Inferior parietal cortex (tissue), 1 donor: Measurements from ENCODE around the gene ARHGEF6.
"Not testable (repeated sequence)": the region's sequence is repeated elsewhere in the genome, so short reads cannot be mapped to it uniquely, and the experiment has no call there.

Experiments used
- DNase-seq: peaks from one replicate; pipeline ENCODE4 v3.0.0-alpha.2; 2016; ENCODE audit errors: extremely low spot score

ARHGEF6 gene

DNA sequence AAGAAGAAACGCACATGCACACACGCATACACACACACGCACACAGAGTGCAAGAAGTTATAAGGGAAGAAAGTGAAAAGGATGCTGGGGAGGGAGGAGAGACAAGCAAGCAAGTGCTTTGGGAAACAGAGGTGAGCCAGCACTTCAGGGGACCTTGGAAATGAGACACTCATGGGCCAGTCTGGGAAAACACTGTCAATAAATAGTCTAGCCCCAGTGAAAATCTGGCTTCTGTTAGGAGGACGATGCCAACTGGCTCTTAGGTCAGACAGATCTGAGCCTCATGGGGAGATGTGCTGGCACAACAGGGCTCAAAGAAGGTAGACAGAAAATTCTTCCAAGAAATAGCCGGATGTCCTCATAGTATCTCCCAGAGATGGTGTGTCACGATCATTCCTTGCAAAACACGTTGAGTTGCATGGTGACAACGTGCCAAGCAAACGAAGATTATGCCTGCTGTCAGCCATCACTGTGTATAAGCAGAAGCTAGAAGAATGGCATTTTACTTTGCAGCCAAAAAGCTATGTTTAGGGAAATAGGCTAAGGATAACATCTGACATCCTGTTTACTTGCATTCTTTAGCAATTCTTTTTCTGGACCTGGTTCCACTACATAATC is 557 bp upstream of the ARHGEF6 start:
- no peak for DNase-seq

DNA sequence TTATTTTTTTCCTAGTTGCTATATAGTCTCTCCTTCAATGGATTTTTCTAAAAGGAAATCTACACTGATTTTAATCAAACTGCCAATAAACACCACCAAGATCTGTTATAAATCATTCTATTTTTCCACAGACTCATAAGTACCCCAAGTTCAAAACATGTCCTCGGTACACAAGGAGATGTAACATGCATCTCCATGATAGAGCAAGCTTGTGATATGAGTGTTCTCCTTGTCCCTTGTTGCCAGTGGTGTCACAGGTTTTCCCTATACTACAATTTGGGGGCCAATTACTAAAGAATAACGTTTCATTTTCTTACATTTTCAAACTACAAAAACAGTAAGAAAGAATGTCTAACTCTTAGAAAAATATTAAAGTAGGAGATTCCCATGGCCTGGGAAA is 491 bp downstream of the ARHGEF6 start:
- DNase-seq, result no peak

DNA sequence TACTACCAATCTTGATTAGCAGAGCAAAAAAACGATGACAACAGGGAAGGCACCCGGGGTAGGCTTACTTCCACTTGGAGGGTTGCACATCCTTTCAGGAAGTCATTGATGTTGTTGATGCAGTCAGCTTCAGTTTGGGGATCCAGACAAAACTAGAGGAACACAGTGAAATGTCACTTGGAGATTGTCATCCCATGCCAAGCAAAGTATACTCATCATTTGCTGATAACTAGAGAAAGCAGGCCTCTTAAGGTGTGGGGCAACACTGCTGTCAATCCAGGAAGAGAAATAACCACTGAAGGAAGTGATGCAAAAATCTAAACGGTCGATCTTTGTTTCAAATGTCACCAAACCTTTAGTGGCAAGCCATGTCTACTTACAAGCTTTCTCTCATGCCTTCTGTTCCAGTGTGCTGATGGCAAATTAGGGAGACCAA is 1.4 kb downstream of the ARHGEF6 start:
- DNase-seq, result no peak

DNA sequence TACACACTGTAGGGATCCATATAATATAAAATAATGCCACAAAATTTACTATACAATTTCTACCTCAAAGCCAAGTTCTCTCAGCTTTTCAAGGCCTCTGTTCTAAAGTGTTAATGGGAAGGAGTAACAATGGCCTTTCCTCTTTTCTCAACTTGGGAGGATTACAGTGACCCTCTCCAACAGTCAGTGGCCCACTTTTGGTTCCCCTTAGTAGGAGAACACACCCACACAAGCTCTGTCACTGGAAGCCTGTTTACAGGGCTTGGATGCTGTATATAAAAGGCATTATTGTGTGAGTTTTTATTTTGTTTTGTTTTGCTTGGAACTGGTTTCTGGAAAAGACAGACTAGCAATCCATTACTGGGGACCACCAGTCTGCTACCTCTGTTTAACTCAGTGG is 1.8 kb downstream of the ARHGEF6 start:
- DNase-seq, result no peak

DNA sequence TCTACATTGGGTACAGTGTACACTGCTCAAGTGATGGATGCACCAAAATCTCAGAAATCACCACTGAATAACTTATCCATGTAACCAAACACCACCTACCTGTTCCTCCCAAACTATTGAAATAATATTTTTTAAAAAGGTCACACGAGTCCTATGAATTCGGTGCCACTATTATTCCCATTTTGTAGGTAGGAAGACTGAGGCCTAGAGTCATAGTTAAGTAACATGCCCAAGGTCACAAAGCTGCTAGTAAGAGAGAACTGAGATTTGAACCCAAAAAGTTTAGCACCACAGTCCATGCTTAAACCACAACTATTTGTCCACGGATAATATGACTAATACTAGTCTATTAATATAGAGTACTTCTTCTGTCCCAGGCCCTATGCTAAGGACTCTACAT is 2.7 kb downstream of the ARHGEF6 start:
- no peak for DNase-seq

DNA sequence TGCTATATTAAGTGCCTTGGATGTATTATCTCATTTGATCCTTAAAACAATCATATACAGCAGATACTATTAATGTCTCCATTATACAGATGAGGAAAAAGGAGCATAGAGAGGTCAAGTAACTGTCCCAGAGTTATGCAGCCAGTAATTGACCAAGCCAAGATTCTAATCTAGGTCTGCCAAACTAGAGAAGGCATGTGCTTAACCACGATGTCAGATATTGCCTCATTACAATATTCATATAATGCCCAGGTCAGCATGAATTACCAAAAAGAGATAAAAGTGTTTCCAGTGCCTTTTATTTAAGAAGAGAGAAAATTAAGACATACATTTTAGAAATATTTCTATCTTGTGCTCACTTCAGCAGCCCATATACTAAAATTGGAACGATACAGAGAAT is 7.1 kb downstream of the ARHGEF6 start:
- DNase-seq, result no peak

DNA sequence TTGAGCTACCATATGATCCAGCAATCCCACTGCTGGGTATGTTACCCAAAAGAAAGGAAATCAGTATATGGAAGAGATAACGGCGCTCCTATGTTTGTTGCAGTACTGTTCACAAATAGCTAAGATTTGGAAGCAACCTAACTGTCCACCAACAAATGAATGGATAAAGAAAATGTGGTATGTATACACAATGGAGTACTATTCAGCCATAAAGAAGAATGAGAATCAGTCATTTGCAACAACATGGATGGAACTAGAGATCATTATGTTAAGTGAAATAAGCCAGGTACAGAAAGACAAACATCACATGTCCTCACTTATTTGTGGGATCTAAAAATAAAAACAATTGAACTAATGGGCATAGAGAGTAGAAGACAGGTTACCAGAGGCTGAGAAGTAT is 8.9 kb downstream of the ARHGEF6 start:
- not testable (repeated sequence) for DNase-seq

DNA sequence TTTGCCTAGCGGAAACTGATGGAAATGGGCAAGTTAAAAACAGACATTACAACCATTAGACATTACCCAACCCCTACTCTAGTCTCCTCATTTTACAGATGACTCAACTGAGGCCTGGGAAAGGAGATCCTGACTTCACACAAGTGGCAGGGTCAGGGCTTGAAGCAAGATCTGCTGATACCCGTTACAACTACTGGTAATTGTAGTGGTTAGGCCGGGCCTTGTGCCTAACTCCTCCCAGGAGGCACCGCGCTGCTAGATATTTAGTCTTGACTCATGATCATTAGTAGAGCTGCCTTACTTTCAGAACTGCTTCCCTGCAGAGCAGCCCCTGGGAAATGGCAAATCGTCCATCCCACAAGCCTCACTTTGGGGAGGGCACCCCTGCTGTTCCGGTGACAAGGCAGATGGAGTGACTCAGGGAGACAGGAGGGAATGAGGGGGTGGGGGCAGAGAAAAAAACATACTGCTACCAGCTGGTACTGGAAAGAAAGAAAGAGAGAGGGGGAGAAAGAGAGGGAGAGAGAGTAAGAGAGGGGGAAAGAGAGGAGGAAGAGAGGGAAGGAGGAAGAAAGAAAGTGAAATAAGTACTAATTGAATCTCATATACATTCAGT is 12.2 kb downstream of the ARHGEF6 start:
- no peak for DNase-seq

DNA sequence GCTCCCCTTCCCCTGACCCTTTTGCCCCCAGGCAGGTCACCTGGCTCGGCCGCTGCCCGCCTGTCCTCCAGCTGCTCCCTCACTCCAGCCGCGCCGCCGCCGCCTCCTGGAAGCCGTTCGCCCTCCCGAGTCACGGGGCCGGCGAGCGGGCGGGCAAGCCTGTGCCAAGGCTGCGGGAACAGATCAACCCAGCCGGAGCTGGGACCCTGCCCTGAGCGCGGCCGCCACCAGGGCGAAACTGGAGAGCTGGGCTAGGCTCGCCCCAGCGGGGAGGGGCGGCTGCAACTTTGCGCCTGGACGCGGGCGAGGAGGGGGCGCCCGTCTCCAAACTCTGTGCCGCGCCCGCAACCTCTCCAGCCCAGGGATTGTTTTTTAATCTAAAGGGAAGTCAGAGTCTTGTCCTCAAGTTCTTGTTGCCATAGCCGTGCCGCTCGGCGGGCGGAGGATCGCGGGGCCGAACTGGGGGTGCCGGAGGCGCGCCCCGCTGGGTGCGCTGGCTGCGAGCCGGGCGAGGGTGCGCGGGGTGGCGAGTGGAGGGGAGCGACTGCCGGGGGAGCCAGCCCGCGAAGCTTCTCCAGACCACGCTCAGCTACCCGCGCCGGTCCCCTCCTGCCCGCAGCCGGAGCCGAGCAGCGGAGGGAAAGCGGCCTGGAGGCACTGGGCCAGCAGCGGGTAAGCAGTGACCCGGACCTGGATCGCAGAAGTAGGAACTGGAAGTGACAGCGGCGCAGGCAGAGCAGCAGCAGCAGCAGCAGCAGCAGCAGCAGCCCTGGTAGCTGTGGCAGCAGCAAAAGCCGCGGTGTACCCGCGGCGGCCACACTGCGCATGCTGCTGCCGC is 13.4 kb downstream of the ARHGEF6 start:
- no peak for DNase-seq

DNA sequence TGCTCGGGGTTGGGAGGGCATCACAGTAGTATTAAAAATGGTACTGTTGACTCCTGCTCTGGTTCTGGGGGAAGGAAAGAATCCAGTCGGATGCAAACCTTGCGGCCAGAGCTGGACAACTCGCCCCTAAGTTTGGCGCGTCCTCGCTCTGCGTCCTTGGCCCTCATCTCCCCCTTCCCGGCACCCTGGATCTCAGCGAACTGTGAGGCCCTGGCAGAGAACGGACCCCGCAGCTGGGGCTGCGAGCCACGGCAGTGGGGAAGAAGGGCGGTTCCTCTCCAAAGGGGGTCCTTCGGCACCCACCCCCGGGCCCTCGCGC is 14.0 kb downstream of the ARHGEF6 start:
- no peak for DNase-seq

DNA sequence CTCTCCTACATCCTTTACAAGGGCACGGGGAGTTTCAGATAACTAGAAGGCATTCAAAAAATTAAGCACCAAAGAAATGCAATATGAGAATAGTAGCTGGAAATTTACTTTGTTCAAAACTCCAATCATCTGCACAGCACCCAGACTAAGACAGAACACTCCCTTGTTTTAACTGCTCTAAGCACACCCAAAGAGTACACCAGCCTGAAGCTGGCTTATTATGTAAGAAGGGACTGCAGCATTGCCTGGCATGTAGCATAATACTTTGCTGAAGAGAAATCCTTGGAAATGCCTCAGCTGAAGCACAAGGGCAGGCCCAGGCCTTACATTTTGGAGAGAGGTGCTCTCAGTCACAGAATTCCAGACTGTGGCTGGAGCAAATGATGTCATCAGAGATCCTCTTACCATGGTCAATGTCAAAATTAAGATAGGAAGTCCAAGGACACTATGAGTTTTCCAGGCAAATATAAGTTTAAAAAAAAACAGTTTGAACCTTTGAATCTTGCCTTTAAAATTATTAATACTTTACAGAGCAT is 14.8 kb downstream of the ARHGEF6 start:
- no peak for DNase-seq

DNA sequence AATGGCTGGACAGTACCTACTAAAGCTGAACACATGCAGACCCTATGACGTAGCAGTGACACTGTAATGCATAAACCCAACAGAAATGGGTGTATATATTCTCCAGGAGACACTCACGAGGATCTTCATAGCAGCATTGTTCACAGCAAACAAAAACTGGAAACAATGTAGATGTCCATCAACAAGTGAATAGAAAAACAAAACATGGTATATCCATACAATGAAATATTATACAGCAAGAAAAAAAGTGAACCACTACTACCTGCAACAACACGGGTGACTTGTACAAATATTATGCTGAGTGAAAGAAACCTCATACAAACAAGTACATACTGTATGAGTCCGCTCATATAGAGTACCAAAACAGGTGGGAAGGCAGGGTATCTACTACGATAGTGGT is 16.5 kb downstream of the ARHGEF6 start:
- no peak for DNase-seq

DNA sequence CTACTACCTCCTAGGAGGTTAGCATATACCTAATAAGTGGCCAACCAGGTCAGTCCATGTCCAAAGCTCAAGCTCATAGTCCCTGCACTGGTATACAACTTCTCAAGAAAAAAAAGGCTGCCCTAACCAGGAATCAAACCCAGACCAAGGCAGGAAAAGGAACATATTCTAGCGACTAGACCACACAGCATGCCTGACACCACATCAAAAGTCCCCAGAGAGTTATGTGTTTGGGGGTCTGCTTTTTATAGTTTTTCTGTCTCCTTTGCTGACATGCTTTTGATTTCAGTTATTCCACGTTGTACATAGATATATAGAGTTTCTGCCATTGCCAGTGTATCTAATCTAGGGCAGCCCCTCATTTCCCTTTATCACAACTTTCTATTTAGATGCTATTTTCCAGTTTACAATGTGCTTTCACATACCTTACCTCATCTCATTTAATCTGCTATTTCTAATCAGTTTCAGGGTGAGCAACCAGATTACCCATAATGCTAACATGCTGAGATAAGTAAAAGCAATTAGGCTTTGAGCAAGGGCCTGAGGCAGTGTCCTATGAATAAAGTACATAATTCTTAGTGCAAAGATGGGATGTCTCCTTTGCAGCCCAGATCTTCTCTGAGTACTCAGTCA is 17.8 kb downstream of the ARHGEF6 start:
- DNase-seq, result no peak

DNA sequence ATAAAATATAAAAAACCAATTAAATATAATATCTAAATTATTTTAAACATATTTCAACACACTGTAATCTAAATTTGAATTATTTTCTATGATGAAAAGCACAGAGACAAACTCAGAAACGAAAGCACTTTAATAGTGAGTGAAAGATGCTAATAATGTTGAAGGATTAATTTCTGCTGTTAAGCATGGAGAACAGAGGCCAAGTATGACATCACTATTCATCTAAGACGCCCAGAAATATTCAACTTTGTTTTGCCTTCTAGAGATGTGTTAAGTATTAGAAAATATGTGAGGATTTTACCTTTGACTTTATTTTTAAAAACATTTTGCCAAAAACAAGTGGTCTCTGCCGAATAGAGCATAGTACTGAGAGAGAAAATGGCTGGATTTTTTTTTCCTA is 19.3 kb downstream of the ARHGEF6 start:
- DNase-seq, result no peak

DNA sequence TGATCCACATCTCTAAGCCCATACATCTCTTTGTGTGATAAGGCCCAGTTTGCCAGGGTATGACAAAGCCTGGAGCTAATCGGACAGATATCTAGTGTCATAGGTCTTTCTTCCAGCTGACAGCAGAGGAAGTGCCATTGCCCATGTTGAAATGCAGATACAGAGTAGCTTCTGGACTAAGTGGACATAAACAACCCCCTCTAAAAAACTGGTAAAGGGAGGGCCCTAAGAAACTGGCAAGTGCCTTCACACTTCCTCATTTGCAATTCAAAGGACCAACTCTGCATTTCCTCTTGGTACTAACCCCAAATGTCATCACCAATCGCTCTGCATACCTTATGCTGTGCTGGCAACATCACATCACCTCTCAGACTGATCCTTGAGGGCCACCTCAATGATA is 20.8 kb downstream of the ARHGEF6 start:
- DNase-seq, result no peak

DNA sequence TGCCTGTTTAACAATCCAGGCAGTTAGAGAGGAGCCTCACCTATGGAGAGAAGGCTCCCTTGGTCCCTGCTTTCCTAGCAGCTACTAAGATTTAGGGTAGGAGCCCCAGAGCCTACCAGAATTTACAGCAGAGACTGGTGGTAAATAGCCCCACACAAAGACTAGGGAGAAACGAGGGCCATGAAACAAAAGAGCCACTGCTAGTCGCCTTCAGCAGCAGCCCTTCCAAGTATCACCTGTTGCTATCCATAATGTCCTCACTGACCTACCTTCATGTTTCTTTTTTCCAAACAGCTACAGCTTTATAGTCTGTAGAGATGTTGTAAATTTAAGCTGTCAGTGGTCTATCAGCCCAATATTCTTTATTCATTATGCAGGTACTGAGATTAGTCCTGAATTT is 25.3 kb downstream of the ARHGEF6 start:
- no peak for DNase-seq

DNA sequence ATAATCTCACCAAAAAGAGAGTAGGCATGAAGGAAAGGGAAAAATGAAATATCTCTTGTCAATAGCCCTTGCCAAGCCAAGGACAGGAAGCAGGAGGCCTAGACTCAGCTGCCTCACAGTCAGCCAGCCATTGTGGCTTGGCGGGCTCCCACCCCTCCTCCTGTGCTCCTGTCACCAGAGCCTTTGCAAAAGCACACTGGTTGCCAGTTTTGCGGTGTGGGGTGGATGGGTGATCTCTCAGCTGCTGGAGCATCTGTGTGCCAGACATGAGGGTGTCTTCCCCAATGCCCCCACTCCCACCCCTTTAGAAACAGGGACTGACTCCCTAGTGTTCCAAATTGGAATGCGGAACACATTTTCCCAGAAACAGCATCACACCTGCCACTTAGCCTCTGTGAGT is 26.1 kb downstream of the ARHGEF6 start:
- no peak for DNase-seq

DNA sequence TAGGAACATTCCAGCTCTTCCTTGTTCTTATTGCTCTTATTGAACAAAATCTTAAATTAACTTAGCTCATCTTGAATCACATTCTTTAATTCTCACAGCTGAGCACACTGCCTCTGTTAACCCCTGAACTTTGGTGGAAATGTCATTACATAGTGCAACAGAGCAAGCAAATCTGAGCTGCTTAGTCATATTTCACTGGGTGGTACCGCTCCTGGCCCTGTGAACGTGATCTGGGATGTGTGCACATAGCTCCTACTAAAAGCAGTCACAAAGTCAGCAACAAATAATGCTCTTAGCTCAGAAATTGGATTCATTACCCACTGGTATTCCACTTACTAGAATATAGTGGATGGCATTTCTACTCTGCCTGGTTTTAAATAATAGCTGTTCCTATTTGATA is 27.9 kb downstream of the ARHGEF6 start:
- no peak for DNase-seq

DNA sequence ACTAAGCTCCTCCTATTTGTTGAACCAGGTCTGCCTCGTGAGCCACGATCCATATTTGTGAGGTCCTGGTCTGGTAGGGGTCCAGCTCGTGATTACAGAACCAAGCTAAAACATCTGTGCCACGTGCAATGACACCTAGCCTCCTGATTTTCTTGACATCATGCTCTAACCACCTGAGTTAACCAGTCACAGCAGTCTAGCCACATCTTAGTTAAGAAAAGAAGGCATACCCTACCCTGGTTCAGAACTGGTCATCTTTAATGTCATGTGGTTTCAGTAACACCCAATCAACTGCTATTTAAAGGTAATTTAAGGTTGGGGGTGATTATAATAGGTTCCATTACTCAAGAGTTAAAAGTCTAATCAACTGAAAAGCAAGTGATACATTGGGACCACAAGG is 28.4 kb downstream of the ARHGEF6 start:
- no peak for DNase-seq

DNA sequence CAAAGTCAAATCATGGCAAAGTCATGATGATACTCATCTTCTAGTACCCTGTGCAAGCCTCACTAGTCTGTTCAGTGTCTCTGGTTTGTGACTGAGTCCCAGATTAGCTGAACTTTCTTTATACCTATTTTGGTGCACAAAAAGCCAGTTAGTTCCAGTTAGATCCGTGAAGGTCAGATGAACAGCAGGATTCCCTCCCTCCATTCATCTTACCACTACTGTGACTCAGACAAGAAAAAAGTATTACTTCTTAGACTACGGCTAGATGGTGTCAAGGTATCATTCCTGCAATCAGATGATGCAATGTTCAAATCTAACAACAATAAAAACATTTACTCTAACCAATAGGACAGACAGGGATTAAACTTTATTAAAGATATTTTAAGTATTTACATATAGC is 30.4 kb downstream of the ARHGEF6 start:
- DNase-seq, result no peak

DNA sequence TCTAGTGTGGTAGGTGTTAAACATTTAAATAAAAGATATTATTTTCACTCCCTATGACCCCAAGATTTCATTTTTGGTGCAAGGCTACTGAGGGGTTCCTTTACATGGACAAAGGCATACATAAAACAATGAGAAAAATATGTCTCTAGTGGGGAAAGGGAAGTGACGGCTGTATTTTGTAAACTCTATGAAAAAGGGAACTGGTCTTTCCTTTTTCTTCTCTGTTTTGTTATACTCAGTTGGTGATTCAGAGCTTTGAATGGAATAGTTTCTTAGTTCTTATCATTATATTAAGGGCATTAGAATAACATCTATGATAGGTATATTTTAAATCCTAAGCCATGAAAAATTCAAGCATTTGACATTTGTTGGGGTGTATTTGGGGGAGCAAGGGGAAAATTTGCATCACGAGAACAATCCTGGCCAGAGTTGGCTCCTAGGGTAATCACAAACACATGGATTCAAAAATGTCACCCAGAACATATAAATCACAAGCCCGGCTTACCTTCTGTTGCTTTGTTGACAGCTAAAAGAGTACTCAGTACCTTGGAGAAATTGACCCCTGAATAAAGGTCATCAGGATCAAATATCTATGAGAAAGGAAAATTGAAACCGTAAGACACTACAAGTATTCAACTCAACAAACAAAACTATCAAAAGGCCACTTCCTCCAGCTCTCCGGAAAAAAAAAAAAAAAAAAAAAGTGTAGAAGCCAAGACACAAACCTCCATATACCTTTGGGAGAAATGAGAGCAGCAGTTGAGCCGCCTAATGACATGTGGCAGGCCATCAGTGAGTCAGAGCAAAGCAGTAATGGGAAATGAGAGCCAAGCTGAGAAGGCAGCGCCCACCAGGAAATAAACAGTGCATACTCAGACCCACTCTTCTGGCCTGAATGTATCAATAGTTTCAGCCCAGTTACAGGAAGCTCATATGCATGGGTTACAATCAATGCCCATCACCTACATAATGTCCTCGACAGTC is 33.4 kb downstream of the ARHGEF6 start:
- no peak for DNase-seq
